ENCODE measurements around the gene YBX1. TPM values are rescaled to one million over a fixed set of nuclear protein-coding genes. Genes with fewer than 3 reads are reported as not detected.

YBX1 gene
- total RNA-seq, 2 experiments from 2014 or later: 1,417 to 1,447 TPM

DNA sequence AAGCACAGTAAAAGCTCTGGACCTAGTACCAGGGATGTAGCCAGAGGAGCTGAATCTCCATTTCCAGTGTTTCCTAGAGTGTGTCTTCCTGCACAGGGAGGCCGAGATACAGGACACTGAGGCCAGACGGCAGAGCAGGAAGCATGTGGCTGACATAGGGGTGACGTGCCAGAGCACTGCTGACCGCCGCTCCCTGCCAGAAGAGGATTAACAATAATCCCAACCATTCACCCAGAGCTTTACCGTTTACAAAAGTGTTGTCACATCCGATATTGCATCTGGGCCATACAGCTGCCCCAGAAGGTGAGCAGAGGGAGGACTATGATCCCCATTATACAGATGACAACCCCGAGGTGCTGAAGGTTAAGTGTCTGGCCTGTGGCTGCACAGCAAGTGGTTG is 63.6 kb downstream of the YBX1 start:
- ChIA-PET CTCF (interaction anchor here (1.3 to 2.5 kb wide), 3 partner anchors 11 to 168 kb away, joined by 3 to 7 read pairs (median 5); no protein-coding TSS in a partner anchor), POLR2A (interaction anchor here (0.5 to 0.6 kb wide), 2 partner anchors 121 kb away, joined by 3 to 4 read pairs; no protein-coding TSS in a partner anchor)
- Mint-ChIP-seq H3K9me3 (no peaks in the 10 kb centered on the region), H3K4me3 (no peak overlapping the region), H3K27me3 (no peaks in the 10 kb centered on the region), H3K27ac (no peak overlapping the region), H3K36me3 (ENCODE audit: low read depth) (peaks cover 11% of the 10 kb centered on the region), H3K4me1 (ENCODE audit: low read depth) (no peaks in the 10 kb centered on the region)
- ATAC-seq: no peak
- no peak for TF ChIP-seq CTCF (IDR thresholded peaks at IDR 0.05)
- DNase-seq: no peak
- intact Hi-C loops (cut with micrococcal nuclease): loop anchor here (5.0 kb wide), 1 partner anchor 169 kb away; no protein-coding TSS in a partner anchor

GRCh38 chr1:42746436-42747105 is 64.4 kb downstream of the YBX1 start:
- ATAC-seq (no peak), DNase-seq (no peak)
- ChIA-PET CTCF (interaction anchor here (0.7 to 2.5 kb wide), 11 partner anchors 8 to 573 kb away, joined by 3 to 7 read pairs (median 3); partner anchors contain the start of gene P3H1), POLR2A (interaction anchor here (0.5 kb wide), 1 partner anchor 121 kb away, joined by 4 read pairs; no protein-coding TSS in a partner anchor)
- no peak for TF ChIP-seq CTCF (IDR thresholded peaks at IDR 0.05)
- intact Hi-C loops (cut with micrococcal nuclease): loop anchor here (5.0 kb wide), 1 partner anchor 169 kb away; no protein-coding TSS in a partner anchor
- no peaks in the 10 kb centered on the region for H3K27me3 Mint-ChIP-seq
- H3K27ac Mint-ChIP-seq: no peak overlapping the region
- no peak overlapping the region for H3K4me3 Mint-ChIP-seq
- peaks cover 13% of the 10 kb centered on the region for H3K36me3 Mint-ChIP-seq (ENCODE audit: low read depth)
- H3K9me3 Mint-ChIP-seq: no peaks in the 10 kb centered on the region
- no peaks in the 10 kb centered on the region for H3K4me1 Mint-ChIP-seq (ENCODE audit: low read depth)

GRCh38 chr1:42747125-42747524 is 64.9 kb downstream of the YBX1 start:
- no peak overlapping the region for H3K27ac Mint-ChIP-seq
- peaks cover 18% of the 10 kb centered on the region for H3K36me3 Mint-ChIP-seq (ENCODE audit: low read depth)
- H3K27me3 Mint-ChIP-seq: no peaks in the 10 kb centered on the region
- peak; percentile 62 for TF ChIP-seq CTCF (IDR thresholded peaks at IDR 0.05)
- DNase-seq (peak; percentile 55), ATAC-seq (no peak)
- ChIA-PET POLR2A (no interaction called here), CTCF (interaction anchor here (0.7 to 2.5 kb wide), 10 partner anchors 9 to 574 kb away, joined by 3 to 7 read pairs (median 4); partner anchors contain the start of gene P3H1)
- intact Hi-C loops (cut with micrococcal nuclease): loop anchor here (5.0 kb wide), 1 partner anchor 170 kb away; no protein-coding TSS in a partner anchor
- no peaks in the 10 kb centered on the region for H3K9me3 Mint-ChIP-seq
- H3K4me1 Mint-ChIP-seq (ENCODE audit: low read depth): no peaks in the 10 kb centered on the region
- H3K4me3 Mint-ChIP-seq: no peak overlapping the region

- no peaks in the 10 kb centered on the region for H3K27me3 Mint-ChIP-seq
- no peak for ATAC-seq
- H3K4me3 Mint-ChIP-seq: no peak overlapping the region
- no peak overlapping the region for H3K27ac Mint-ChIP-seq
- ChIA-PET CTCF (interaction anchor here (2.5 kb wide), 1 partner anchor 170 kb away, joined by 7 read pairs; no protein-coding TSS in a partner anchor), POLR2A (interaction anchor here (1.2 to 1.4 kb wide), 2 partner anchors 12 to 175 kb away, joined by 3 to 5 read pairs; no protein-coding TSS in a partner anchor)
- no peaks in the 10 kb centered on the region for H3K4me1 Mint-ChIP-seq (ENCODE audit: low read depth)
- no peak for DNase-seq
- H3K36me3 Mint-ChIP-seq (ENCODE audit: low read depth): peaks cover 25% of the 10 kb centered on the region
- intact Hi-C loops (cut with micrococcal nuclease): loop anchor here (5.0 kb wide), 1 partner anchor 171 kb away; no protein-coding TSS in a partner anchor
- no peaks in the 10 kb centered on the region for H3K9me3 Mint-ChIP-seq
- no peak for TF ChIP-seq CTCF (IDR thresholded peaks at IDR 0.05)
These were observed 65.8 kb downstream of the YBX1 start for GRCh38 chr1:42748021-42748420.
